ENCODE data around the gene ITGBL1. TPM values are rescaled to one million over a fixed set of nuclear protein-coding genes. Genes with fewer than 3 reads are reported as not detected.

ITGBL1 gene
- total and polyA plus RNA-seq, 2 of the 8 experiments (the other 6 are each of a cell fraction or from before 2014, with no cell fraction given) = not detected

- no peak overlapping the region for H3K14ac ChIP-seq (ENCODE audit: insufficient read length)
These were observed 251.4 kb downstream of the ITGBL1 start for GRCh38 chr13:101703838-101704237.

More at GRCh38 chr13:101703838-101704237, 251.4 kb downstream of the ITGBL1 start:
- H4K91ac ChIP-seq (replicated peaks; ENCODE audit: insufficient read length, low read length) = no peak overlapping the region
- no peak overlapping the region for H2BK15ac ChIP-seq (ENCODE audit: low read length)
- no peak overlapping the region for H3K4me2 ChIP-seq (ENCODE audit: insufficient read depth in 1 of 2, low read depth in 2 of 2, low read length in 2 of 2)
- H3K23me2 ChIP-seq (ENCODE audit: low read depth, low read length) = peaks cover 2% of the 10 kb centered on the region; the same call in 1 of the 2 replicates
- WGBS, 2 experiments (ENCODE audit: extremely low coverage in 1 of 2, insufficient coverage in 1 of 2, insufficient read length in 1 of 2, insufficient replicate concordance in 2 of 2, low coverage in 1 of 2, low lambda C conversion rate in 2 of 2, missing lambda C conversion rate in 1 of 2) = 84% methylated on average over 3 of the region's 3 CpGs; no CpG with 5 or more reads in 1 of the 2 experiments
- H3K79me2 ChIP-seq (ENCODE audit: control insufficient read depth in 1 of 2, insufficient read depth in 2 of 2, low read length in 2 of 2) = no peaks in the 10 kb centered on the region
- H3K4ac ChIP-seq (replicated peaks; ENCODE audit: insufficient read length, low read depth, low read length) = no peak overlapping the region
- no peaks in the 10 kb centered on the region for H4K20me1 ChIP-seq (replicated peaks in 1 of 2; ENCODE audit: control insufficient read depth in 1 of 2, insufficient read depth in 2 of 2, low read length in 2 of 2)
- no peak overlapping the region for H2BK120ac ChIP-seq (replicated peaks; ENCODE audit: low read depth, low read length)
- no peak overlapping the region for H2AFZ ChIP-seq (ENCODE audit: low read length)
- FAIRE-seq (no peak), DNase-seq (ENCODE audit: low read depth in 1 of 2, low spot score in 2 of 2) (no peak)
- no peak for TF ChIP-seq KDM1A (IDR thresholded peaks at IDR 0.05; ENCODE audit: borderline replicate concordance, low read length)
- TF ChIP-seq NRF1 (IDR thresholded peaks at IDR 0.05; ENCODE audit: low read depth, low read length) = no peak
- no peak for TF ChIP-seq PHF8 (conservative IDR thresholded peaks at IDR 0.05; ENCODE audit: low read depth, low read length)
- TF ChIP-seq JUND (IDR thresholded peaks at IDR 0.05; ENCODE audit: low read length) = no peak
- H4K8ac ChIP-seq (ENCODE audit: extremely low read depth, insufficient read depth, low read length) = no peak overlapping the region
- no peak overlapping the region for H3K4me3 ChIP-seq (ENCODE audit: extremely low read depth in 1 of 4, insufficient read depth in 2 of 4, low read depth in 3 of 4, low read length in 4 of 4)
- no peak overlapping the region for H2BK12ac ChIP-seq (ENCODE audit: low read depth, low read length)
- POLR2A ChIA-PET (ENCODE audit: partially characterized antibody) = no interaction called here
- no peak overlapping the region for H3K56ac ChIP-seq (replicated peaks; ENCODE audit: insufficient read length, low read depth, low read length)
- H3K9me3 ChIP-seq (ENCODE audit: insufficient read depth in 2 of 2, low read depth in 1 of 2, low read length in 1 of 2) = no peaks in the 10 kb centered on the region
- H2BK20ac ChIP-seq (ENCODE audit: low read length) = no peak overlapping the region
- H3K36me3 ChIP-seq (ENCODE audit: control insufficient read depth in 2 of 4, insufficient read depth in 4 of 4, low read length in 3 of 4) = no peaks in the 10 kb centered on the region
- H3K27me3 ChIP-seq (replicated peaks in 1 of 4; ENCODE audit: control insufficient read depth in 3 of 4, extremely low read depth in 1 of 4, insufficient read depth in 3 of 4, low read length in 3 of 4) = no peaks in the 10 kb centered on the region
- H3K23ac ChIP-seq (ENCODE audit: insufficient read length) = no peak overlapping the region
- no peaks in the 10 kb centered on the region for H3K79me1 ChIP-seq (ENCODE audit: low read depth, low read length)
- H3K27ac ChIP-seq (ENCODE audit: low read depth, low read length) = no peak overlapping the region
- no peak overlapping the region for H3K9ac ChIP-seq (replicated peaks in 1 of 4; ENCODE audit: extremely low read depth in 1 of 4, low read depth in 3 of 4, low read length in 3 of 4)
- no peak overlapping the region for H2BK5ac ChIP-seq (ENCODE audit: low read depth, low read length)
- no peak overlapping the region for H4K5ac ChIP-seq (ENCODE audit: insufficient read length, low read depth, low read length)
- H2AK5ac ChIP-seq (ENCODE audit: low read depth, low read length) = no peak overlapping the region
- H3K18ac ChIP-seq (ENCODE audit: extremely low read depth, low read length) = no peak overlapping the region
- CTCF ChIA-PET (ENCODE audit: partially characterized antibody) = interaction anchor here (1.4 kb wide), 1 partner anchor 548 kb away, joined by 6 read pairs; no protein-coding TSS in a partner anchor
- peaks cover 0 to 6% (median 3%) of the 10 kb centered on the region in 4 experiments; a peak in 2 of 7 replicates for H3K4me1 ChIP-seq (replicated peaks in 1 of 4; ENCODE audit: control insufficient read depth in 3 of 4, insufficient read depth in 4 of 4, low read length in 3 of 4)
